Kidney epithelial cell (primary cell): ENCODE data around the gene CLRN3. TPM values are rescaled to one million over a fixed set of nuclear protein-coding genes. Genes with fewer than 3 reads are reported as not detected.

Experiments
- DNase-seq: peaks from one replicate; pipeline ENCODE4 v3.0.0-alpha.2; 2010; ENCODE audit warnings: low read depth
- H3K27me3 ChIP-seq: 2 replicates; pipeline ENCODE4 v1.6.0; 2011; ENCODE audit warnings: low read length; ENCODE audit not compliant: control insufficient read depth, insufficient read depth
- H3K36me3 ChIP-seq: 2 replicates; pipeline ENCODE4 v1.5.1; 2011; ENCODE audit warnings: low read length; ENCODE audit not compliant: control insufficient read depth, insufficient read depth
- H3K4me3 ChIP-seq: 2 replicates; pipeline ENCODE4 v1.5.1; 2011; ENCODE audit warnings: low read depth, mild to moderate bottlenecking, control low read depth, low read length
- total RNA-seq: library from RNA; depleted of rRNA; stranded (reverse); fragments of >200 nt; gene quantifications from 2 replicates; pipeline ENCODE4 v1.2.3, GENCODE V29; 2015
- TF ChIP-seq, protein P1 (sequence below): IDR thresholded peaks from 2 replicates; pipeline ENCODE4 v1.5.1; 2011; ENCODE audit warnings: mild to moderate bottlenecking, moderate library complexity, low read length, control low read depth, inconsistent platforms; ENCODE audit not compliant: insufficient read depth, poor library complexity, severe bottlenecking

CLRN3 gene
- total RNA-seq, 1 donor from 2014 or later, result not detected

DNA sequence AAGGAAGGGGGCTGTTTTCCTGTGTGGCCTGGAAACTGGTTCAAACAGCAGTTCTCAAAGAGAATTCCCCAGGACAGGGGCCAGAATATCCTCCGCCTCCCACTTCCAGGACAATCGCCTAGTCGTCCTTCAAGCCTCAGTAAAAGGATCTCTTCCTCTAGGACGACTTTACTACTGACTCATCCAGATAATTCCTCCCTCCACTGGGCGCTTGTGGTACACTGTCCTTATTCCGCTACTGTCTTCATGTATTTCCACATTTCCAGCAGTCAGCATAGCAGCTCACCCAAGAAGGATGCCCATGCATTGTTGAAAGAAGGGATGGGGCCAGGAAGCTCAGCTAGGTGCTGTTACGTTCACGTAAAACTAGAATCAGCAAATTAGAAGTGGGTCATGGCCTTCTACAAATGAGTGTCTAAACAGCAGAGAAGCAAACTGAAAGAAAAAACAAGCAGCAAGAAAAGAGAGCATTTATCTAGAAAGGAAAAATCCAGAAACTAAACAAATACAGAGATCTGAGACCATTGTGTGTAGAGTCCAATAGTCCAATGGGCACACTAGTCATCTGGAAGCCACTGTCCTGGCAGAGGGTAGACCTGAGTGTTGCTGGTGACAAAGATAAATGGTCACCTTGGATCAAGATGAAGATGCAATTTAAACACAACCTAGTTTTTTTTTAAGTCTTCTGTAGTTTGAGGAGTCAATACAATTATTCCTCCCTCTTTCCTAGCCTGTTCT lies 26.3 kb downstream of the CLRN3 start:
- TF ChIP-seq, protein P1, sequence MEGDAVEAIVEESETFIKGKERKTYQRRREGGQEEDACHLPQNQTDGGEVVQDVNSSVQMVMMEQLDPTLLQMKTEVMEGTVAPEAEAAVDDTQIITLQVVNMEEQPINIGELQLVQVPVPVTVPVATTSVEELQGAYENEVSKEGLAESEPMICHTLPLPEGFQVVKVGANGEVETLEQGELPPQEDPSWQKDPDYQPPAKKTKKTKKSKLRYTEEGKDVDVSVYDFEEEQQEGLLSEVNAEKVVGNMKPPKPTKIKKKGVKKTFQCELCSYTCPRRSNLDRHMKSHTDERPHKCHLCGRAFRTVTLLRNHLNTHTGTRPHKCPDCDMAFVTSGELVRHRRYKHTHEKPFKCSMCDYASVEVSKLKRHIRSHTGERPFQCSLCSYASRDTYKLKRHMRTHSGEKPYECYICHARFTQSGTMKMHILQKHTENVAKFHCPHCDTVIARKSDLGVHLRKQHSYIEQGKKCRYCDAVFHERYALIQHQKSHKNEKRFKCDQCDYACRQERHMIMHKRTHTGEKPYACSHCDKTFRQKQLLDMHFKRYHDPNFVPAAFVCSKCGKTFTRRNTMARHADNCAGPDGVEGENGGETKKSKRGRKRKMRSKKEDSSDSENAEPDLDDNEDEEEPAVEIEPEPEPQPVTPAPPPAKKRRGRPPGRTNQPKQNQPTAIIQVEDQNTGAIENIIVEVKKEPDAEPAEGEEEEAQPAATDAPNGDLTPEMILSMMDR, result no peak
- H3K27me3 ChIP-seq, result no peaks in the 10 kb centered on the region
- DNase-seq, result no peak
- no peaks in the 10 kb centered on the region for H3K36me3 ChIP-seq
- no peak overlapping the region for H3K4me3 ChIP-seq

DNA sequence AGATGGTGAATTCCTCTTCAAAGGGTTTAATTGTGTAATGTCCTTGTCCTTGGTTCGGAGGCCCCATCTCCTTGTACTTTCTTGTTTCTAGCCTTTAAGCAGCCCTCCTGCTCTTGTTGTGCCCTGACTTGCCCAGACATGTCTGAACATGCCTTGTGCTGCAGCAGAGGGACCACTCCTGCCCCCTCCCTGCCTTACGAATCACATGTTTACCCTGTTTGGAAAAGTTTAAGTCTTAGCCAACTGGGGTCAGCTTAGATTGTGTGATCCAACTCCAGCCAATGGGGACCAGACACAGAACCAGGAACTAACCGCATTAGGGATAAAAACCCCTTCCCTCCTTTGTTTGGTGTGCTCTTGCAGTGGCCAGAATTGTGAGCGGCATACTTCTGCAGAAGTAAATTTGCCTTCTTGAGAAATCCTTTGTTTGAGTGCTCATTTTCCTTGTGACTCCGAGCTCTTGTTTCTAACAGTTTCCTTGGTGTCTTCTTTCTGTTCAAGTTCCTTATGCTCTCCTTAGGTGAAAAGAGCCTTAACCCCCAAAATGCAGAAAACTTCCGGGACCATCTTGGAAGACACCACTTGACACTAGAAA lies 29.4 kb downstream of the CLRN3 start:
- Histone ChIP-seq H3K27me3 (no peaks in the 10 kb centered on the region), H3K4me3 (no peak overlapping the region), H3K36me3 (no peaks in the 10 kb centered on the region)
- no peak for DNase-seq
- TF ChIP-seq, protein P1, result no peak

DNA sequence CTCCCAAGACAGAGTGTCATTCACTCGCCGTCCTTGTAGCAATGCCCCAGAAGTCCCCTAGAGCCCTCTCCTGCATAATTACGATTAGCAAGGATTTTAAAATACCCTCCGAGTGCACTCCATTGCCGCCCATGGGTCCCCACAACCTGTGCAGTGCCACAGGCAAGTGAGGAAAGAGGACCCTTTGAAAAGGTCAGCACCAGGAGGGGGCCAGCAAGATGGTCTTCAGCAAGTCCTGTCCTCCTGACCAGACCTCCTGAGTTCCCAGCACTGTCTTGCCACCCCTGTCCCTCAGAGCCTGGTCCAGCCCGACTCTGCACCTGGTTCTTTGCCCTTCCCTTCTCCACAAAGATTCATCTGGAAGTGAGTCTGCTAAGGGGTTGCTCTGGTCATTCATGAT lies 32.1 kb downstream of the CLRN3 start:
- Histone ChIP-seq H3K36me3 (no peaks in the 10 kb centered on the region), H3K27me3 (no peaks in the 10 kb centered on the region), H3K4me3 (no peak overlapping the region)
- DNase-seq, result no peak
- TF ChIP-seq, protein P1, result no peak

DNA sequence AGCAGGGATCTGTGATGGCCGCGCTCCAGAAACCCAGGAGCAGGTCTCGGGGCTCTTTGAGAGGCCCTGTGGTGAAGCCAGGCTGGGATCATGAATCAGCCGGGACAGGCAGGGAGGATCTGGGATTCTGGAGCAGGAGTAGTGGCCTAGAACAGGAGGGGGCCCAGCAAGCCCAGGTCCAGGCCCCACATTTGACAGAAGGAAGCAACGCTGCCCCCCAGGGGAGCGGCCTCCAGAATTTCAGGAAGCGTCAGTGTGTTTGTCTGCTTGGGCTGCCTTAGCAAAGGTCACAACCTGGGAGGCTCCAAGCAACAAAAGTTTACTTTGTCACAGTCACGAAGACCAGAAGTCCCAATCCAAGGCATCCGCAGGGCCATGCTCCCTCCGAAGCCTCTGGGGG lies 36.8 kb downstream of the CLRN3 start:
- Histone ChIP-seq H3K36me3 (no peaks in the 10 kb centered on the region), H3K27me3 (peaks cover 4% of the 10 kb centered on the region), H3K4me3 (no peak overlapping the region)
- DNase-seq, result no peak
- TF ChIP-seq, protein P1, result no peak

DNA sequence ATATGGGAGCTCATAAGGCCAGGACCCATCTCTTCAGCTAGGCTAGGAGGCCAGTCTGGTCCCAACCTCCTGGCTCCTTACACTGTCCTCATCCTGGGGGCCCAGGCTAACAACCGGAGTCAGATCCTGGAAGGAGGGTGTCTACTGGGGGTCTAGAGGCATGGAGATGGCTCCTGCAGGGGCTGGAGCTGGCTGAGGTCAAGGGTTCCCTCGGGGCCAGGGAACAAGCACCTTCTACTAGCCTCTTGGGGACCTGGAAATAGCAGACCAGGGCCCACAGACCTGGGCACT lies 37.2 kb downstream of the CLRN3 start:
- TF ChIP-seq, protein P1, result no peak
- no peaks in the 10 kb centered on the region for H3K36me3 ChIP-seq
- H3K4me3 ChIP-seq, result no peak overlapping the region
- peaks cover 4% of the 10 kb centered on the region for H3K27me3 ChIP-seq
- DNase-seq, result no peak
